ENCODE measurements around the gene OR10W1. TPM values are rescaled to one million over a fixed set of nuclear protein-coding genes. Genes with fewer than 3 reads are reported as not detected.

Gene OR10W1
- total RNA-seq, 1 experiment from 2014 or later: not detected

- TF ChIP-seq MAX (IDR thresholded peaks at IDR 0.05): no peak
- no peak for TF ChIP-seq ATF3 (IDR thresholded peaks at IDR 0.05)
These were observed 17.5 kb upstream of the OR10W1 start (continued) for GRCh38 chr11:58285483-58286040.

- no peak overlapping the region for H2AFZ ChIP-seq (ENCODE audit: low read depth, low read length, poor library complexity, severe bottlenecking)
- H3K36me3 ChIP-seq (ENCODE audit: control insufficient read depth in 1 of 2, insufficient read depth in 2 of 2, low read length in 2 of 2): no peaks in the 10 kb centered on the region
- no peaks in the 10 kb centered on the region for H3K27me3 ChIP-seq (ENCODE audit: insufficient read depth, low read length)
- no peak overlapping the region for H3K4me3 ChIP-seq (replicated peaks in 1 of 2; ENCODE audit: low read depth in 1 of 2, low read length in 2 of 2)
- no peaks in the 10 kb centered on the region for H3K79me2 ChIP-seq (ENCODE audit: insufficient read depth, low read length)
- H3K4me1 ChIP-seq (ENCODE audit: control insufficient read depth in 1 of 2, insufficient read depth in 2 of 2, low read length in 2 of 2): no peaks in the 10 kb centered on the region
- ATAC-seq (no peak), DNase-seq (ENCODE audit: low read depth, low spot score) (no peak)
- BruUV-seq (replicated peaks): no TSS peak
- H3K4me2 ChIP-seq (ENCODE audit: low read length): no peak overlapping the region
- ChIA-PET POLR2A (no interaction called here), RAD21 (ENCODE audit: low non-redundant PET in 1 of 2, low total read pairs in 2 of 2, uncharacterized antibody in 2 of 2, unreplicated experiment in 2 of 2) (no interaction called here), CTCF (no interaction called here)
- no peak overlapping the region for H3K27ac ChIP-seq (ENCODE audit: low read depth, low read length)
- H4K20me1 ChIP-seq (ENCODE audit: insufficient read depth): no peaks in the 10 kb centered on the region
- no peaks in the 10 kb centered on the region for H3K9me2 ChIP-seq (ENCODE audit: insufficient read depth)
- H3K9me3 ChIP-seq (ENCODE audit: control insufficient read depth in 1 of 2, insufficient read depth in 1 of 2, low read depth in 1 of 2, low read length in 2 of 2): no peaks in the 10 kb centered on the region
- no peak overlapping the region for H3K9ac ChIP-seq (ENCODE audit: low read length)
- no peak for TF ChIP-seq CBX3 (IDR thresholded peaks at IDR 0.05; ENCODE audit: low read depth)
- intact Hi-C loops (cut with micrococcal nuclease): no loop called here
These were observed 8.1 kb upstream of the OR10W1 start for GRCh38 chr11:58276151-58276550.

- ChIA-PET POLR2A (no interaction called here), CTCF (no interaction called here), RAD21 (ENCODE audit: low non-redundant PET in 1 of 2, low total read pairs in 2 of 2, uncharacterized antibody in 2 of 2, unreplicated experiment in 2 of 2) (no interaction called here)
- no peaks in the 10 kb centered on the region for H3K4me1 ChIP-seq (ENCODE audit: control insufficient read depth in 1 of 2, insufficient read depth in 2 of 2, low read length in 2 of 2)
- no peak overlapping the region for H3K9ac ChIP-seq (ENCODE audit: low read length)
- TF ChIP-seq SIN3A (IDR thresholded peaks at IDR 0.05; ENCODE audit: low read depth): no peak
- TF ChIP-seq YY1 (IDR thresholded peaks at IDR 0.05; ENCODE audit: extremely low read depth, insufficient replicate concordance, low read depth, low read length): no peak
- TF ChIP-seq FOSL1 (IDR thresholded peaks at IDR 0.05; ENCODE audit: low read depth): no peak
- no peak for TF ChIP-seq TCF7L2 (IDR thresholded peaks at IDR 0.05; ENCODE audit: borderline replicate concordance, extremely low read depth, insufficient read depth, insufficient read length)
- no peak for TF ChIP-seq EZH2 (IDR thresholded peaks at IDR 0.05)
- TF ChIP-seq ELF1 (IDR thresholded peaks at IDR 0.05; ENCODE audit: borderline replicate concordance, low read depth): no peak
- no peak for TF ChIP-seq ZFX (IDR thresholded peaks at IDR 0.05)
- no peak for TF ChIP-seq SP1 (IDR thresholded peaks at IDR 0.05; ENCODE audit: low read depth)
- no peak for TF ChIP-seq MAX (IDR thresholded peaks at IDR 0.05)
- TF ChIP-seq EGR1 (IDR thresholded peaks at IDR 0.05; ENCODE audit: low read depth): no peak
- no peak for TF ChIP-seq POLR2A (IDR thresholded peaks at IDR 0.05; ENCODE audit: borderline replicate concordance, extremely low read depth, insufficient read depth, insufficient read length)
- no peaks in the 10 kb centered on the region for H3K9me3 ChIP-seq (ENCODE audit: control insufficient read depth in 1 of 2, insufficient read depth in 1 of 2, low read depth in 1 of 2, low read length in 2 of 2)
- H3K79me2 ChIP-seq (ENCODE audit: insufficient read depth, low read length): no peaks in the 10 kb centered on the region
- H3K27ac ChIP-seq (ENCODE audit: low read depth, low read length): no peak overlapping the region
- DNase-seq (ENCODE audit: low read depth, low spot score): no peak
- no peaks in the 10 kb centered on the region for H3K27me3 ChIP-seq (ENCODE audit: insufficient read depth, low read length)
- ATAC-seq: no peak
- no peak overlapping the region for H3K4me3 ChIP-seq (replicated peaks in 1 of 2; ENCODE audit: low read depth in 1 of 2, low read length in 2 of 2)
- no TSS peak for BruUV-seq (replicated peaks)
- no peak overlapping the region for H2AFZ ChIP-seq (ENCODE audit: low read depth, low read length, poor library complexity, severe bottlenecking)
- no peaks in the 10 kb centered on the region for H3K36me3 ChIP-seq (ENCODE audit: control insufficient read depth in 1 of 2, insufficient read depth in 2 of 2, low read length in 2 of 2)
- no peak overlapping the region for H3K4me2 ChIP-seq (ENCODE audit: low read length)
- no peaks in the 10 kb centered on the region for H4K20me1 ChIP-seq (ENCODE audit: insufficient read depth)
- intact Hi-C loops (cut with micrococcal nuclease): no loop called here
- no peaks in the 10 kb centered on the region for H3K9me2 ChIP-seq (ENCODE audit: insufficient read depth)
These were observed 6.9 kb upstream of the OR10W1 start for GRCh38 chr11:58275002-58275401.

All from HCT116 (cell line).